HepG2 (cell line): Measurements from ENCODE around the gene PACC1. TPM values are rescaled to one million over a fixed set of nuclear protein-coding genes. Genes with fewer than 3 reads are reported as not detected.

Experiments
- ATAC-seq: fragments of 200-7000 bp; cut with Tn5 transposase; 3 replicates; pipeline ENCODE4 v1.9.1; 2020; ENCODE audit warnings: mild to moderate bottlenecking, moderate library complexity
- BruUV-seq: library from RNA; stranded (reverse); fragments of 400-500 nt; replicated peaks from 2 replicates; lab custom pipeline; 2021; lab: Mats Ljungman, UMichigan
- CTCF ChIA-PET: fragments of 300-600 bp; formaldehyde crosslinking; extraction: SDS; loops from one replicate; lab custom pipeline; 2021; ENCODE audit warnings: low total read pairs, inconsistent platforms, low intra/inter-chr PET ratio; lab: Yijun Ruan, JAX
- POLR2A ChIA-PET: fragments of 350-600 bp; sonication (Branson Sonifier 250); formaldehyde crosslinking; loops from one replicate; lab custom pipeline; 2020; ENCODE audit warnings: antibody characterized with exemption, inconsistent platforms; lab: Yijun Ruan, JAX
- DNase-seq: peaks from one replicate; pipeline ENCODE4 v3.0.0-alpha.2; 2015; ENCODE audit warnings: low spot score
- FAIRE-seq: peaks from 3 replicates; lab custom pipeline; 2011; peaks lifted over from hg19 to GRCh38; lab: Jason Lieb, UNC
- H2AFZ ChIP-seq: one replicate; pipeline ENCODE4 v1.6.1; 2011; ENCODE audit warnings: low read length, inconsistent platforms
- H3K27ac ChIP-seq: fragments of 300-600 bp; 3 replicates; pipeline ENCODE4 v1.8.0; 2011; ENCODE audit warnings: mixed run types, mild to moderate bottlenecking, mixed read lengths, low read length, inconsistent platforms; ENCODE audit not compliant: insufficient read depth; ENCODE audit errors: extremely low read length
- H3K27me3 ChIP-seq, 2 experiments: fragments of 200-600 bp in 1 of 2; 2 replicates in 1 of 2; 3 replicates in 1 of 2; pipeline versions ENCODE4 v1.6.0 to v1.8.0; 2011; ENCODE audit warnings: low read length in 2 of 2, mild to moderate bottlenecking in 2 of 2, moderate library complexity in 2 of 2, inconsistent platforms in 1 of 2; ENCODE audit not compliant: insufficient read depth in 2 of 2, control insufficient read depth in 1 of 2
- H3K36me3 ChIP-seq, 2 experiments: fragments of 200-600 bp in 1 of 2; replicated peaks in 1 of 2; 2 replicates in 1 of 2; 3 replicates in 1 of 2; pipeline versions ENCODE4 v1.5.1 to v1.8.0; 2011; ENCODE audit warnings: low read length in 2 of 2, inconsistent platforms in 1 of 2; ENCODE audit not compliant: insufficient read depth in 2 of 2, control insufficient read depth in 1 of 2
- H3K4me1 ChIP-seq: 2 replicates; pipeline ENCODE4 v1.5.1; 2012; ENCODE audit warnings: low read length, inconsistent platforms; ENCODE audit not compliant: insufficient read depth
- H3K4me2 ChIP-seq: 2 replicates; pipeline ENCODE4 v1.6.0; 2011; ENCODE audit warnings: low read depth, low read length, inconsistent platforms
- H3K4me3 ChIP-seq, 3 experiments: fragments of 200-600 bp in 1 of 3; sonication (generic), shearing (Covaris generic) in 1 of 3; replicated peaks in 1 of 3; 2 replicates each; pipeline ENCODE4 v1.5.1; 2011 to 2016; ENCODE audit warnings: low read length in 3 of 3, inconsistent platforms in 2 of 3, low read depth in 2 of 3, mild to moderate bottlenecking in 2 of 3, control low read depth in 1 of 3, mixed read lengths in 1 of 3; ENCODE audit not compliant: insufficient read depth in 1 of 3
- H3K79me2 ChIP-seq: one replicate; pipeline ENCODE4 v1.6.1; 2011; ENCODE audit warnings: low read length, inconsistent platforms; ENCODE audit not compliant: insufficient read depth
- H3K9ac ChIP-seq: 2 replicates; pipeline ENCODE4 v1.6.0; 2011; ENCODE audit warnings: mild to moderate bottlenecking, low read depth, low read length, inconsistent platforms; ENCODE audit not compliant: insufficient read depth
- H3K9me3 ChIP-seq: 2 replicates; pipeline ENCODE4 v1.5.1; 2012; ENCODE audit warnings: mild to moderate bottlenecking, low read length
- H4K20me1 ChIP-seq: 2 replicates; pipeline ENCODE4 v1.6.0; 2011; ENCODE audit warnings: inconsistent platforms, mild to moderate bottlenecking, low read length, moderate library complexity; ENCODE audit not compliant: insufficient read depth
- FOXA1 ChIP-seq, 2 experiments: fragments of 450-650 bp in 1 of 2; sonication (generic) in 1 of 2; formaldehyde crosslinking in 1 of 2; IDR thresholded peaks; 2 replicates each; pipeline versions ENCODE4 v1.4.0 to v1.6.1; 2016 to 2020; ENCODE audit warnings: missing genetic modification reagents in 1 of 2
- HHEX ChIP-seq: IDR thresholded peaks from 2 replicates; pipeline ENCODE4 v1.6.1; 2016; ENCODE audit warnings: control low read depth
- KLF6 ChIP-seq: IDR thresholded peaks from 2 replicates; pipeline ENCODE4 v1.8.0; 2016; ENCODE audit warnings: missing biosample characterization, missing genetic modification reagents
- MAZ ChIP-seq, 2 experiments: sonication (generic) in 1 of 2; formaldehyde crosslinking in 1 of 2; IDR thresholded peaks; 2 replicates each; pipeline versions ENCODE4 v1.5.0 to v1.6.1; 2012 to 2020; ENCODE audit warnings: low read depth in 2 of 2, mild to moderate bottlenecking in 2 of 2, borderline replicate concordance in 1 of 2, improper control_type of control experiment in 1 of 2, low read length in 1 of 2, missing genetic modification reagents in 1 of 2, moderate library complexity in 1 of 2
- MYPOP ChIP-seq: sonication (generic); formaldehyde crosslinking; IDR thresholded peaks from 2 replicates; pipeline ENCODE4 v1.8.1; 2023; ENCODE audit warnings: mild to moderate bottlenecking, moderate library complexity, missing genetic modification reagents
- NBN ChIP-seq: fragments of 450-650 bp; conservative IDR thresholded peaks from 2 replicates; pipeline ENCODE4 v1.6.1; 2017
- NFAT5 ChIP-seq: sonication (generic); formaldehyde crosslinking; IDR thresholded peaks from 2 replicates; pipeline ENCODE4 v1.4.0; 2020; ENCODE audit warnings: missing genetic modification reagents
- PRMT3 ChIP-seq: sonication (generic); formaldehyde crosslinking; IDR thresholded peaks from 2 replicates; pipeline ENCODE4 v1.8.1; 2022; ENCODE audit warnings: low read depth, mild to moderate bottlenecking, moderate library complexity, missing genetic modification reagents, borderline replicate concordance
- SNAPC5 ChIP-seq: sonication (generic); formaldehyde crosslinking; IDR thresholded peaks from 2 replicates; pipeline ENCODE4 v1.8.1; 2023; ENCODE audit warnings: mild to moderate bottlenecking, missing genetic modification reagents, borderline replicate concordance
- TBL1XR1 ChIP-seq: fragments of 150-350 bp; IDR thresholded peaks from 2 replicates; pipeline ENCODE4 v1.6.1; 2014; ENCODE audit warnings: borderline replicate concordance, low read length; ENCODE audit not compliant: partially characterized antibody
- ZFYVE20 ChIP-seq: sonication (generic); formaldehyde crosslinking; IDR thresholded peaks from 2 replicates; pipeline ENCODE4 v1.8.0; 2023; ENCODE audit warnings: low read depth, mild to moderate bottlenecking, moderate library complexity, missing genetic modification reagents, borderline replicate concordance
- ZNF207 ChIP-seq: fragments of 450-650 bp; IDR thresholded peaks from 2 replicates; pipeline ENCODE4 v1.6.1; 2016; ENCODE audit warnings: antibody characterized with exemption, borderline replicate concordance
- ZNF547 ChIP-seq: sonication (generic); formaldehyde crosslinking; IDR thresholded peaks from 2 replicates; pipeline ENCODE4 v1.5.1; 2020; ENCODE audit warnings: mild to moderate bottlenecking, missing genetic modification reagents
- ZNF557 ChIP-seq: sonication (generic); formaldehyde crosslinking; IDR thresholded peaks from 2 replicates; pipeline ENCODE4 v1.4.0; 2020; ENCODE audit warnings: missing genetic modification reagents
- ZNF567 ChIP-seq: sonication (generic); formaldehyde crosslinking; IDR thresholded peaks from 2 replicates; pipeline ENCODE4 v1.8.1; 2023; ENCODE audit warnings: mild to moderate bottlenecking, missing genetic modification reagents, borderline replicate concordance
- ZNF839 ChIP-seq: sonication (generic); formaldehyde crosslinking; IDR thresholded peaks from 2 replicates; pipeline ENCODE4 v1.4.0; 2020; ENCODE audit warnings: missing genetic modification reagents, mild to moderate bottlenecking, borderline replicate concordance
- WGBS: methylation state at CpG from one replicate; pipeline ENCODE4 v1.1.6; 2017; ENCODE audit warnings: low lambda C conversion rate; 5-methylcytosine and 5-hydroxymethylcytosine counted together
- in situ Hi-C: cut with HindIII; loops from 2 replicates; pipeline ENCODE4 v1.10.0; 2017; ENCODE audit warnings: low pct_unique_long_range_greater_than_20kb; ENCODE audit not compliant: extremely low pct_ligation_motif_present
- intact Hi-C: fragments of 100-400 bp; cut with micrococcal nuclease; formaldehyde crosslinking; loops from one replicate; pipeline ENCODE4 v1.10.0; 2022; ENCODE audit not compliant: unreplicated experiment
- polyA plus RNA-seq, 8 experiments: library from polyadenylated mRNA; depleted of rRNA in 3 of 8; stranded (reverse) in 7 of 8; unstranded in 1 of 8; fragments of >200 nt; fragmentation: Illumina TruSeq in 4 of 8; extraction: Trizol in 4 of 8; gene quantifications; 2 replicates each; pipeline versions ENCODE4 v1.2.1 to v1.2.3, GENCODE V29; 2011 to 2016; ENCODE audit warnings: low read depth in 4 of 8, missing spikeins in 1 of 8, mixed read lengths in 1 of 8; ENCODE audit not compliant: insufficient read depth in 1 of 8
- total RNA-seq, 5 experiments: library from RNA; depleted of rRNA; stranded (reverse); fragments of >200 nt; fragmentation: Illumina TruSeq; extraction: Trizol; gene quantifications; 2 replicates each; pipeline ENCODE4 v1.2.3, GENCODE V29; 2016; ENCODE audit warnings: low read depth in 1 of 5
- TF ChIP-seq, protein P1 (sequence below), 2 experiments: sonication (generic) in 1 of 2; formaldehyde crosslinking in 1 of 2; IDR thresholded peaks; 2 replicates each; pipeline versions ENCODE4 v1.4.0 to v1.6.1; 2018 to 2020; ENCODE audit warnings: missing genetic modification reagents in 2 of 2, borderline replicate concordance in 1 of 2, low read depth in 1 of 2, mild to moderate bottlenecking in 1 of 2, missing biosample characterization in 1 of 2

Gene PACC1
- total and polyA plus RNA-seq, 2 of the 13 experiments (the other 11 are each of a cell fraction or from before 2014, with no cell fraction given): 9.4 to 10.7 TPM

DNA sequence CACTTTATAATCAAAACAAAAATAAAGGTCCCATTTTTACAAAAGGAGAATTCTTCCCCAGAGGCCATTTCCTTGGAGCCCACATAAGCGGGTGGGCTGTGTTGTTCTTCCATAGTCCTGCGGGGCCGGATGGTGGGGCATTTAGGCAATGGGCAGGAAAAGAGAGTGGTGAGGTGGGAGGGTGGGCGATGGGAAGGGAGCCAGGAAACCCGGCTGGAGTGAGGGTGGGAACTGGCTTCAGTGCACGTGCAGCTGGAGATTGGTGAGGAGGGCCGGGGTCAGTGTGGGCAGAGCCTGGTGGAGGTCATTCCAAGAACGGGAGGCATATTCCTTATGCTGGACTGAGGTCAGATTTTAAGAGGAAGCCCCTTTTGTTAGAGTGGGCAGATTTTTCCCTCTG lies 31.6 kb upstream of the PACC1 start:
- no peak overlapping the region for H2AFZ ChIP-seq
- BruUV-seq: no TSS peak
- whole genome bisulfite sequencing: 97% methylated on average over 8 of the region's 8 CpGs
- no peak overlapping the region for H3K4me3 ChIP-seq
- no peak for DNase-seq
- in situ Hi-C loops (no loop called here), intact Hi-C loops (no loop called here)
- ChIA-PET POLR2A (no interaction called here), CTCF (no interaction called here)
- no peak overlapping the region for H3K9ac ChIP-seq
- no peak for ATAC-seq
- H3K4me1 ChIP-seq: no peaks in the 10 kb centered on the region
- no peaks in the 10 kb centered on the region for H3K9me3 ChIP-seq
- H3K27ac ChIP-seq: no peak overlapping the region
- H3K79me2 ChIP-seq: no peaks in the 10 kb centered on the region
- no peak overlapping the region for H3K4me2 ChIP-seq
- FAIRE-seq: no peak
- H3K27me3 ChIP-seq: no peaks in the 10 kb centered on the region
- H3K36me3 ChIP-seq: peaks cover 0 to 6% of the 10 kb centered on the region in 2 experiments; a peak in 3 of 5 replicates
- H4K20me1 ChIP-seq: no peaks in the 10 kb centered on the region
- TF ChIP-seq ZFYVE20 (CRISPR knock-in tag): no peak
- TF ChIP-seq HHEX (CRISPR knock-in tag): no peak
- TF ChIP-seq ZNF207: no peak
- no peak for TF ChIP-seq PRMT3 (CRISPR knock-in tag)
- no peak for TF ChIP-seq NBN
- no peak for TF ChIP-seq SNAPC5 (CRISPR knock-in tag)
- TF ChIP-seq NFAT5 (CRISPR knock-in tag): no peak
- no peak for TF ChIP-seq FOXA1 (IDR thresholded peaks at IDR 0.05)
- TF ChIP-seq FOXA1 (CRISPR knock-in tag; IDR thresholded peaks at IDR 0.05): no peak
- TF ChIP-seq MYPOP (CRISPR knock-in tag): no peak
- TF ChIP-seq TBL1XR1: no peak
- no peak for TF ChIP-seq ZNF547 (CRISPR knock-in tag)
- TF ChIP-seq KLF6 (CRISPR knock-in tag): no peak
- no peak for TF ChIP-seq ZNF839 (CRISPR knock-in tag)
- TF ChIP-seq MAZ (IDR thresholded peaks at IDR 0.05; ENCODE audit: borderline replicate concordance, low read depth, low read length): no peak
- no peak for TF ChIP-seq MAZ (CRISPR knock-in tag; IDR thresholded peaks at IDR 0.05; ENCODE audit: low read depth)
- TF ChIP-seq, protein P1, sequence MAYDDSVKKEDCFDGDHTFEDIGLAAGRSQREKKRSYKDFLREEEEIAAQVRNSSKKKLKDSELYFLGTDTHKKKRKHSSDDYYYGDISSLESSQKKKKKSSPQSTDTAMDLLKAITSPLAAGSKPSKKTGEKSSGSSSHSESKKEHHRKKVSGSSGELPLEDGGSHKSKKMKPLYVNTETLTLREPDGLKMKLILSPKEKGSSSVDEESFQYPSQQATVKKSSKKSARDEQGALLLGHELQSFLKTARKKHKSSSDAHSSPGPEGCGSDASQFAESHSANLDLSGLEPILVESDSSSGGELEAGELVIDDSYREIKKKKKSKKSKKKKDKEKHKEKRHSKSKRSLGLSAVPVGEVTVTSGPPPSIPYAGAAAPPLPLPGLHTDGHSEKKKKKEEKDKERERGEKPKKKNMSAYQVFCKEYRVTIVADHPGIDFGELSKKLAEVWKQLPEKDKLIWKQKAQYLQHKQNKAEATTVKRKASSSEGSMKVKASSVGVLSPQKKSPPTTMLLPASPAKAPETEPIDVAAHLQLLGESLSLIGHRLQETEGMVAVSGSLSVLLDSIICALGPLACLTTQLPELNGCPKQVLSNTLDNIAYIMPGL (CRISPR knock-in tag; IDR thresholded peaks at IDR 0.05; ENCODE audit: borderline replicate concordance in 1 of 2, low read depth in 1 of 2): no peak
- no peak for TF ChIP-seq ZNF567 (CRISPR knock-in tag)
- no peak for TF ChIP-seq ZNF557 (CRISPR knock-in tag)
